ENCODE results near the gene PLSCR3. TPM values are rescaled to one million over a fixed set of nuclear protein-coding genes. Genes with fewer than 3 reads are reported as not detected.

PLSCR3 gene
- total RNA-seq, 6 experiments from 2014 or later = 5.5 to 8.9 (median 6.4) TPM

GRCh38 chr17:7435676-7436555, 41.6 kb upstream of the PLSCR3 start:
- peak overlapping the region; percentile 17 to 65 (median 46) for H3K27ac ChIP-seq
- H3K27me3 ChIP-seq = no peaks in the 10 kb centered on the region
- 12% methylated on average over 23 of the region's 49 CpGs for WGBS (ENCODE audit: insufficient coverage, low coverage, low lambda C conversion rate, missing lambda C conversion rate)

DNA sequence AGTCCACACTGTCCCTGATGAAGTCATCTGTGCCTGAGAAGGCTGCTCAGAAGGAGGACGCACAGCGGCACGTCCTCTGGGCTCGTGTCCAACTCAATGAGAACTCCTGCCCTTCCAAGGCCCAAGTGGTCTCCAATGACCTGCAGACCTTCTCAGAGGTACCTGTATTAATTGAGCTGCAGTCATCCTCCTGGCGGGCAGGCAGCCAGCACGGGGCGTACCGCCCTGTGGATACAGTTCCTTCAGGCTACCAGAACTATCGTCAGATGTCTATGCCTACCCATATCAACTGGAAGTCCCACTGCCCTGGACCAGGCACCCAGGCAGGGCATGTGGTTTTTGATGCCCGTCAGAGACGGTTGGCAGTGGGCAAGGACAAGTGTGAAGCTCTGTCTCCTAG, 38.0 kb upstream of the PLSCR3 start:
- Histone ChIP-seq H3K9me3 (no peaks in the 10 kb centered on the region), H3K27ac (no peak overlapping the region), H3K4me3 (no peak overlapping the region), H3K36me3 (no peaks in the 10 kb centered on the region), H3K4me1 (peaks cover 0 to 21% (median 7%) of the 10 kb centered on the region in 4 donors), H3K27me3 (no peaks in the 10 kb centered on the region)
- WGBS (ENCODE audit: insufficient coverage, low coverage, low lambda C conversion rate, missing lambda C conversion rate) = 100% methylated on average over 2 of the region's 11 CpGs
- DNase-seq (no peak), ATAC-seq (no peak)
- intact Hi-C loops (cut with DNase I) = no loop called here
- TF ChIP-seq POLR2A (IDR thresholded peaks at IDR 0.05) = no peak
- TF ChIP-seq, protein P1, sequence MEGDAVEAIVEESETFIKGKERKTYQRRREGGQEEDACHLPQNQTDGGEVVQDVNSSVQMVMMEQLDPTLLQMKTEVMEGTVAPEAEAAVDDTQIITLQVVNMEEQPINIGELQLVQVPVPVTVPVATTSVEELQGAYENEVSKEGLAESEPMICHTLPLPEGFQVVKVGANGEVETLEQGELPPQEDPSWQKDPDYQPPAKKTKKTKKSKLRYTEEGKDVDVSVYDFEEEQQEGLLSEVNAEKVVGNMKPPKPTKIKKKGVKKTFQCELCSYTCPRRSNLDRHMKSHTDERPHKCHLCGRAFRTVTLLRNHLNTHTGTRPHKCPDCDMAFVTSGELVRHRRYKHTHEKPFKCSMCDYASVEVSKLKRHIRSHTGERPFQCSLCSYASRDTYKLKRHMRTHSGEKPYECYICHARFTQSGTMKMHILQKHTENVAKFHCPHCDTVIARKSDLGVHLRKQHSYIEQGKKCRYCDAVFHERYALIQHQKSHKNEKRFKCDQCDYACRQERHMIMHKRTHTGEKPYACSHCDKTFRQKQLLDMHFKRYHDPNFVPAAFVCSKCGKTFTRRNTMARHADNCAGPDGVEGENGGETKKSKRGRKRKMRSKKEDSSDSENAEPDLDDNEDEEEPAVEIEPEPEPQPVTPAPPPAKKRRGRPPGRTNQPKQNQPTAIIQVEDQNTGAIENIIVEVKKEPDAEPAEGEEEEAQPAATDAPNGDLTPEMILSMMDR (IDR thresholded peaks at IDR 0.05) = no peak

More at GRCh38 chr17:7435676-7436555, 41.6 kb upstream of the PLSCR3 start:
- intact Hi-C loops (cut with DNase I) = loop anchor here in 1 of 2 donors (5.0 kb wide), 1 partner anchor 79 kb away; the partner anchor contains the start of gene TMEM95
- Histone ChIP-seq H3K36me3 (no peaks in the 10 kb centered on the region), H3K9me3 (no peaks in the 10 kb centered on the region), H3K4me3 (peak overlapping the region; percentile 44 to 63 (median 59)), H3K4me1 (peaks cover 0 to 40% (median 12%) of the 10 kb centered on the region in 4 donors)
- TF ChIP-seq, protein P1 (IDR thresholded peaks at IDR 0.05) = no peak
- peak; percentile 9 for TF ChIP-seq POLR2A (IDR thresholded peaks at IDR 0.05)
- ATAC-seq (peak in 3 of 4 donors; percentile 1 to 6 (median 2)), DNase-seq (peak in 2 of 3 donors; percentile 58 to 67)

DNA sequence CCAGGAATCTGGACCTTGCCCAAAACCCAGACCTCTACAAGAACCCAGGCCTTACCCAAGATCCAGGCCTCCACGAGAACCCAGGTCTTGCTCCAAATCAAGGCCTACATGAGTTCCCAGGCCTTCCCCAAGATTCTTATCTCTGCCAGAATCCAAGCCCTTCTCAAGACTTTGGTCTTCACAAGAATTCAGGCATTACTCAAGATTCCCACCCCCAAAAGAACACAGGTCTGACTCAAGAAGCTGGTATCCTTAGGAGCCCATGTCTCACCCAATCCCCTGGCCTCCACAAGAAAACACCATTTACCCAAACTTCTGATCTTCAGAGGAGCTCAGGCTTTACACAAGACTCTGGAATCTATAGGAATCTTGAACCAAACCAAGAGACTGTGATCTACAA, 36.9 kb upstream of the PLSCR3 start:
- DNase-seq (no peak), ATAC-seq (no peak)
- Histone ChIP-seq H3K27ac (no peak overlapping the region), H3K4me3 (no peak overlapping the region), H3K4me1 (peaks cover 0 to 12% (median 4%) of the 10 kb centered on the region in 4 donors), H3K9me3 (no peaks in the 10 kb centered on the region), H3K36me3 (no peaks in the 10 kb centered on the region), H3K27me3 (no peaks in the 10 kb centered on the region)
- intact Hi-C loops (cut with DNase I) = no loop called here
- 100% methylated on average over 1 of the region's 1 CpG for WGBS (ENCODE audit: insufficient coverage, low coverage, low lambda C conversion rate, missing lambda C conversion rate)
- TF ChIP-seq, protein P1 (IDR thresholded peaks at IDR 0.05) = no peak

DNA sequence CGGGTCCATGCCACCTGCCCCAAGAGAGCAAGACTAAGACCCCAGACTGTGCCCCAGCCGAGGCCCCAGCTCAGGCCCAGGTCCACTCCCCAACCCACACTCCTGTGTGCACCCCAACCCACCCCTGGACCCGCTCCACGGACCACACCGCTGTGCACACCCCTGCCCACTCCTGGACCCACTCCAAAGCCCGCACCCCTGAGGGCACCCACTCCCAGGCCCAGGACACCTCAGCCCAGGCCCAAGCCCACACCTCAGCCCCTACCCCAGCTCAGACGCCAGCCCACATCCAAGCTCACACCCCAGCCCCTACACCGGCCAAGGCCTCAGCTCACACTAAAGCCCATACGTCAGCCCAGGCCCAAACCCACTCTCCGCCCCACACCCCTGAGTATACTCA, 35.4 kb upstream of the PLSCR3 start:
- no peaks in the 10 kb centered on the region for H3K9me3 ChIP-seq
- no peaks in the 10 kb centered on the region for H3K36me3 ChIP-seq

More for the DNA sequence above, 35.4 kb upstream of the PLSCR3 start:
- no peak overlapping the region for H3K27ac ChIP-seq
- H3K4me1 ChIP-seq = peaks cover 0 to under 1% (median 0%) of the 10 kb centered on the region in 4 donors
- no peaks in the 10 kb centered on the region for H3K27me3 ChIP-seq
- intact Hi-C loops (cut with DNase I) = no loop called here
- ATAC-seq (no peak), DNase-seq (no peak)
- WGBS (ENCODE audit: insufficient coverage, low coverage, low lambda C conversion rate, missing lambda C conversion rate) = 96% methylated on average over 3 of the region's 10 CpGs
- no peak overlapping the region for H3K4me3 ChIP-seq
- TF ChIP-seq, protein P1 (IDR thresholded peaks at IDR 0.05) = no peak
- no peak for TF ChIP-seq POLR2A (IDR thresholded peaks at IDR 0.05)

Measured in right lobe of liver (tissue), 6 donors.